BJ (cell line): ENCODE results near the gene RABIF. TPM values are rescaled to one million over a fixed set of nuclear protein-coding genes. Genes with fewer than 3 reads are reported as not detected.

Experiments used
- CTCF ChIA-PET: fragments of 350-600 bp; formaldehyde crosslinking; extraction: SDS; loops from one replicate; lab custom pipeline; 2021; ENCODE audit warnings: antibody characterized with exemption, inconsistent platforms; lab: Yijun Ruan, JAX
- POLR2A ChIA-PET: fragments of 300-600 bp; sonication (Branson Sonifier 250); formaldehyde crosslinking; extraction: SDS; loops from one replicate; lab custom pipeline; 2021; ENCODE audit warnings: antibody characterized with exemption; lab: Charles Lee
- DNase-seq: peaks from one replicate; pipeline ENCODE4 v3.0.0-alpha.2; 2011; ENCODE audit warnings: low read depth
- H3K27me3 ChIP-seq: 2 replicates; pipeline ENCODE4 v1.6.0; 2011; ENCODE audit warnings: low read length; ENCODE audit not compliant: control insufficient read depth, insufficient read depth
- H3K36me3 ChIP-seq: 2 replicates; pipeline ENCODE4 v1.5.1; 2011; ENCODE audit warnings: low read length; ENCODE audit not compliant: control insufficient read depth, insufficient read depth
- H3K4me3 ChIP-seq: 2 replicates; pipeline ENCODE4 v1.5.1; 2011; ENCODE audit warnings: low read depth, mild to moderate bottlenecking, control low read depth, low read length
- CTCF ChIP-seq: IDR thresholded peaks from 2 replicates; pipeline ENCODE4 v1.5.1; 2011; ENCODE audit warnings: low read depth, mild to moderate bottlenecking, control low read depth, inconsistent platforms, low read length, moderate library complexity; ENCODE audit not compliant: insufficient read depth
- polyA plus RNA-seq: library from polyadenylated mRNA; depleted of rRNA; stranded (reverse); fragments of >200 nt; gene quantifications from 2 replicates; pipeline ENCODE4 v1.2.3, GENCODE V29; 2011

Gene RABIF
- polyA plus RNA-seq, 1 experiment, result 9.7 TPM

- ChIA-PET CTCF (interaction anchor here (1.4 kb wide), 1 partner anchor 9 kb away, joined by 3 read pairs; no protein-coding TSS in a partner anchor), POLR2A (no interaction called here)
- no peak overlapping the region for H3K4me3 ChIP-seq
- no peak for TF ChIP-seq CTCF
- H3K36me3 ChIP-seq, result no peaks in the 10 kb centered on the region
- no peak for DNase-seq
- no peaks in the 10 kb centered on the region; the same call in 1 of the 2 replicates for H3K27me3 ChIP-seq
These were observed 44.7 kb downstream of the RABIF start for GRCh38 chr1:202844259-202844658.

GRCh38 chr1:202843081-202843480 is 45.9 kb downstream of the RABIF start:
- Histone ChIP-seq H3K27me3 (no peaks in the 10 kb centered on the region; the same call in 1 of the 2 replicates), H3K36me3 (no peaks in the 10 kb centered on the region), H3K4me3 (no peak overlapping the region)
- ChIA-PET POLR2A (no interaction called here), CTCF (interaction anchor here (1.2 kb wide), 1 partner anchor 10 kb away, joined by 3 read pairs; no protein-coding TSS in a partner anchor)
- no peak for TF ChIP-seq CTCF
- DNase-seq, result no peak

GRCh38 chr1:202837746-202838262 is 51.1 kb downstream of the RABIF start:
- ChIA-PET CTCF (no interaction called here), POLR2A (no interaction called here)
- Histone ChIP-seq H3K4me3 (no peak overlapping the region), H3K36me3 (no peaks in the 10 kb centered on the region), H3K27me3 (peaks cover 9% of the 10 kb centered on the region)
- no peak for TF ChIP-seq CTCF
- no peak for DNase-seq

- peaks cover 9% of the 10 kb centered on the region for H3K27me3 ChIP-seq
- DNase-seq, result no peak
- H3K36me3 ChIP-seq, result no peaks in the 10 kb centered on the region
- CTCF ChIA-PET, result no interaction called here
- TF ChIP-seq CTCF, result no peak
- H3K4me3 ChIP-seq, result no peak overlapping the region
- POLR2A ChIA-PET, result no interaction called here
These were observed 52.1 kb downstream of the RABIF start for GRCh38 chr1:202836623-202837403.

GRCh38 chr1:202835548-202836072 is 53.3 kb downstream of the RABIF start:
- CTCF ChIA-PET, result interaction anchor here (0.7 kb wide), 2 partner anchors 11 to 1910 kb away, joined by 3 read pairs; no protein-coding TSS in a partner anchor
- DNase-seq, result no peak

More at GRCh38 chr1:202835548-202836072, 53.3 kb downstream of the RABIF start:
- Histone ChIP-seq H3K27me3 (peaks cover 9% of the 10 kb centered on the region), H3K4me3 (no peak overlapping the region), H3K36me3 (no peaks in the 10 kb centered on the region)
- POLR2A ChIA-PET, result no interaction called here
- TF ChIP-seq CTCF, result no peak
